GM23338 (cell line): Measurements from ENCODE around the gene CCSAP. TPM values are rescaled to one million over a fixed set of nuclear protein-coding genes. Genes with fewer than 3 reads are reported as not detected.

Experiments
- ATAC-seq: fragments of 200-7000 bp; cut with Tn5 transposase; 3 replicates; pipeline ENCODE4 v1.9.1; 2020
- DNase-seq: peaks from one replicate; pipeline ENCODE4 v3.0.0-alpha.2; 2015; ENCODE audit warnings: low spot score
- H2AFZ ChIP-seq: fragments of 200-600 bp; sonication (generic); 2 replicates; pipeline ENCODE4 v1.8.0; 2016; ENCODE audit warnings: antibody characterized with exemption, mild to moderate bottlenecking, moderate library complexity
- H3F3A ChIP-seq: fragments of 200-600 bp; sonication (generic); replicated peaks from 2 replicates; pipeline ENCODE4 v1.8.0; 2017; ENCODE audit warnings: antibody characterized with exemption, mixed run types, low read depth
- H3K27ac ChIP-seq: fragments of 200-600 bp; sonication (generic); 2 replicates; pipeline ENCODE4 v1.6.1; 2016; ENCODE audit warnings: low read depth
- H3K27me3 ChIP-seq: fragments of 200-600 bp; sonication (generic); 2 replicates; pipeline ENCODE4 v1.8.0; 2016; ENCODE audit warnings: mild to moderate bottlenecking, mixed run types, moderate library complexity; ENCODE audit not compliant: insufficient read depth
- H3K36me3 ChIP-seq: fragments of 200-600 bp; sonication (generic); 2 replicates; pipeline ENCODE4 v1.8.0; 2016; ENCODE audit warnings: mild to moderate bottlenecking; ENCODE audit not compliant: insufficient read depth
- H3K4me1 ChIP-seq: fragments of 200-600 bp; sonication (generic); 2 replicates; pipeline ENCODE4 v1.8.0; 2016; ENCODE audit warnings: mild to moderate bottlenecking, moderate library complexity; ENCODE audit not compliant: insufficient read depth
- H3K4me2 ChIP-seq: fragments of 200-600 bp; sonication (generic); 2 replicates; pipeline ENCODE4 v1.7.1; 2017; ENCODE audit warnings: mixed run types
- H3K4me3 ChIP-seq: fragments of 200-600 bp; sonication (generic); 2 replicates; pipeline ENCODE4 v1.6.1; 2016; ENCODE audit warnings: mixed run types
- H3K79me2 ChIP-seq: fragments of 200-600 bp; sonication (generic); replicated peaks from 2 replicates; pipeline ENCODE4 v1.8.0; 2017; ENCODE audit warnings: mild to moderate bottlenecking; ENCODE audit not compliant: insufficient read depth
- H3K9me2 ChIP-seq: fragments of 200-600 bp; sonication (generic); 2 replicates; pipeline ENCODE4 v1.8.0; 2017; ENCODE audit not compliant: insufficient read depth
- H4K20me1 ChIP-seq: fragments of 200-600 bp; sonication (generic); replicated peaks from 2 replicates; pipeline ENCODE4 v1.8.0; 2017; ENCODE audit warnings: mild to moderate bottlenecking; ENCODE audit not compliant: insufficient read depth
- H3K27ac Mint-ChIP-seq: 2 replicates; pipeline ENCODE4 v1.8.0; 2020; ENCODE audit warnings: inconsistent platforms, mild to moderate bottlenecking, moderate library complexity, mixed read lengths
- H3K27me3 Mint-ChIP-seq: 3 replicates; pipeline ENCODE4 v1.8.0; 2022; ENCODE audit warnings: low read depth, mild to moderate bottlenecking, moderate library complexity, mixed read lengths, inconsistent platforms; ENCODE audit not compliant: insufficient read depth, poor library complexity
- H3K36me3 Mint-ChIP-seq: 3 replicates; pipeline ENCODE4 v1.8.0; 2021; ENCODE audit warnings: low read depth, mild to moderate bottlenecking, inconsistent platforms, moderate library complexity, mixed read lengths
- H3K4me1 Mint-ChIP-seq: 3 replicates; pipeline ENCODE4 v1.8.0; 2020; ENCODE audit warnings: mild to moderate bottlenecking, inconsistent platforms, mixed read lengths
- H3K4me3 Mint-ChIP-seq: 3 replicates; pipeline ENCODE4 v1.8.0; 2021; ENCODE audit warnings: moderate library complexity, mild to moderate bottlenecking, inconsistent platforms, mixed read lengths
- H3K9me3 Mint-ChIP-seq: 3 replicates; pipeline ENCODE4 v1.8.0; 2020; ENCODE audit warnings: moderate library complexity, mild to moderate bottlenecking, inconsistent platforms, mixed read lengths
- CREB1 ChIP-seq: fragments of 250-450 bp; sonication (Bioruptor Pico); IDR thresholded peaks from 2 replicates; pipeline ENCODE4 v1.5.0; 2020; ENCODE audit warnings: low read depth, mild to moderate bottlenecking, moderate library complexity
- CTCF ChIP-seq, 2 experiments: fragments of 200-600 bp in 1 of 2; sonication (generic) in 1 of 2; conservative IDR thresholded peaks; 2 replicates each; pipeline versions ENCODE4 v1.5.1 to v1.6.1; 2016 to 2017; ENCODE audit warnings: antibody characterized with exemption in 2 of 2, low read depth in 2 of 2, mild to moderate bottlenecking in 2 of 2, moderate library complexity in 1 of 2
- ETS1 ChIP-seq: IDR thresholded peaks from 2 replicates; pipeline ENCODE4 v1.6.1; 2016; ENCODE audit warnings: antibody characterized with exemption
- EZH2 ChIP-seq: fragments of 200-600 bp; sonication (generic); IDR thresholded peaks from one replicate; pipeline ENCODE4 v1.8.0; 2017; ENCODE audit warnings: antibody characterized with exemption, mild to moderate bottlenecking, low read depth; ENCODE audit not compliant: unreplicated experiment
- EZH2phosphoT487 ChIP-seq: fragments of 200-600 bp; sonication (generic); IDR thresholded peaks from one replicate; pipeline ENCODE4 v1.8.1; 2018; ENCODE audit warnings: antibody characterized with exemption; ENCODE audit not compliant: unreplicated experiment
- JUNB ChIP-seq: IDR thresholded peaks from one replicate; pipeline ENCODE4 v1.6.1; 2016; ENCODE audit warnings: antibody characterized with exemption; ENCODE audit not compliant: unreplicated experiment
- NANOG ChIP-seq: IDR thresholded peaks from 2 replicates; pipeline ENCODE4 v1.6.1; 2016; ENCODE audit warnings: antibody characterized with exemption, borderline replicate concordance
- POLR2AphosphoS5 ChIP-seq: IDR thresholded peaks from 2 replicates; pipeline ENCODE4 v1.6.1; 2016; ENCODE audit warnings: antibody characterized with exemption, low read depth
- REST ChIP-seq: IDR thresholded peaks from one replicate; pipeline ENCODE4 v1.6.1; 2018; ENCODE audit warnings: antibody characterized with exemption; ENCODE audit not compliant: unreplicated experiment
- STAT1 ChIP-seq: IDR thresholded peaks from one replicate; pipeline ENCODE4 v1.6.1; 2016; ENCODE audit warnings: antibody characterized with exemption; ENCODE audit not compliant: unreplicated experiment
- ZNF114 ChIP-seq: fragments of 250-450 bp; sonication (Bioruptor Pico); IDR thresholded peaks from 2 replicates; pipeline ENCODE4 v1.5.0; 2020; ENCODE audit warnings: mild to moderate bottlenecking, moderate library complexity
- ZNF331 ChIP-seq: fragments of 250-450 bp; sonication (Bioruptor Pico); IDR thresholded peaks from 2 replicates; pipeline ENCODE4 v1.5.0; 2020; ENCODE audit warnings: low read depth, mild to moderate bottlenecking, moderate library complexity
- ZNF462 ChIP-seq: fragments of 250-450 bp; sonication (Bioruptor Pico); IDR thresholded peaks from 2 replicates; pipeline ENCODE4 v1.5.0; 2020; ENCODE audit warnings: mild to moderate bottlenecking, moderate library complexity
- polyA plus RNA-seq: library from polyadenylated mRNA; unstranded; fragments of >200 nt; fragmentation: Nextera tagmentation; extraction: Ambion mirVana; gene quantifications from 2 replicates; pipeline ENCODE4 v1.2.1, GENCODE V29; 2016
- total RNA-seq: library from RNA; depleted of rRNA; stranded (reverse); fragments of >200 nt; shearing (Covaris generic); gene quantifications from 2 replicates; pipeline ENCODE4 v1.2.3, GENCODE V29; 2014

Gene CCSAP
- total and polyA plus RNA-seq, 2 experiments from 2014 or later, result 4.2 to 13.3 TPM

- peaks cover 22% of the 10 kb centered on the region for H4K20me1 ChIP-seq
- no peak overlapping the region for H3K4me2 ChIP-seq
- peaks cover 14% of the 10 kb centered on the region for H3K4me1 Mint-ChIP-seq
- no peaks in the 10 kb centered on the region for H3K36me3 ChIP-seq
- no peaks in the 10 kb centered on the region for H3K27me3 ChIP-seq
- no peaks in the 10 kb centered on the region for H3F3A ChIP-seq
- H3K4me3 ChIP-seq, result no peak overlapping the region
- H3K79me2 ChIP-seq, result peaks cover 99% of the 10 kb centered on the region
- DNase-seq (no peak), ATAC-seq (no peak)
- no peaks in the 10 kb centered on the region for H3K36me3 Mint-ChIP-seq
- TF ChIP-seq REST (no peak), STAT1 (no peak), ZNF114 (no peak), EZH2 (no peak), ETS1 (no peak), CREB1 (no peak), NANOG (no peak), EZH2phosphoT487 (no peak), JUNB (no peak), ZNF331 (no peak), ZNF462 (no peak), CTCF (conservative IDR thresholded peaks at IDR 0.05; ENCODE audit: low read depth in 2 of 2) (no peak), POLR2AphosphoS5 (no peak)
- no peaks in the 10 kb centered on the region for H3K9me2 ChIP-seq
- H3K27me3 Mint-ChIP-seq, result no peaks in the 10 kb centered on the region
- H2AFZ ChIP-seq, result no peak overlapping the region
- no peaks in the 10 kb centered on the region for H3K9me3 Mint-ChIP-seq
- peaks cover 11% of the 10 kb centered on the region; the same call in 1 of the 2 replicates for H3K4me1 ChIP-seq
- no peak overlapping the region for H3K27ac ChIP-seq
- H3K27ac Mint-ChIP-seq, result no peak overlapping the region
- no peak overlapping the region for H3K4me3 Mint-ChIP-seq
Observed at GRCh38 chr1:229281339-229281926, 61.4 kb downstream of the CCSAP start.
